BLaER1 (cell line): ENCODE measurements around the gene STX17.

ENCODE experiments used
- H3K27ac ChIP-seq: shearing (Covaris generic); formaldehyde crosslinking; 2 replicates; pipeline ENCODE4 v1.8.1; 2022
- H3K27me3 ChIP-seq: shearing (Covaris generic); formaldehyde crosslinking; 2 replicates; pipeline ENCODE4 v1.8.1; 2022
- H3K36me3 ChIP-seq: shearing (Covaris generic); formaldehyde crosslinking; 2 replicates; pipeline ENCODE4 v1.8.1; 2022
- H3K4me1 ChIP-seq: shearing (Covaris generic); formaldehyde crosslinking; 2 replicates; pipeline ENCODE4 v1.8.1; 2022
- H3K4me2 ChIP-seq: shearing (Covaris generic); formaldehyde crosslinking; 2 replicates; pipeline ENCODE4 v1.8.1; 2022
- H3K4me3 ChIP-seq: shearing (Covaris generic); formaldehyde crosslinking; 2 replicates; pipeline ENCODE4 v1.8.1; 2022
- H3K9ac ChIP-seq: shearing (Covaris generic); formaldehyde crosslinking; 2 replicates; pipeline ENCODE4 v1.8.1; 2022
- H3K9me3 ChIP-seq: shearing (Covaris generic); formaldehyde crosslinking; 2 replicates; pipeline ENCODE4 v1.8.1; 2022
- H4K20me1 ChIP-seq: shearing (Covaris generic); formaldehyde crosslinking; 2 replicates; pipeline ENCODE4 v1.8.1; 2022
- Cebpa-rat ChIP-seq: shearing (Covaris generic); IDR thresholded peaks from 2 replicates; pipeline ENCODE4 v1.8.1; 2022

Gene STX17

DNA sequence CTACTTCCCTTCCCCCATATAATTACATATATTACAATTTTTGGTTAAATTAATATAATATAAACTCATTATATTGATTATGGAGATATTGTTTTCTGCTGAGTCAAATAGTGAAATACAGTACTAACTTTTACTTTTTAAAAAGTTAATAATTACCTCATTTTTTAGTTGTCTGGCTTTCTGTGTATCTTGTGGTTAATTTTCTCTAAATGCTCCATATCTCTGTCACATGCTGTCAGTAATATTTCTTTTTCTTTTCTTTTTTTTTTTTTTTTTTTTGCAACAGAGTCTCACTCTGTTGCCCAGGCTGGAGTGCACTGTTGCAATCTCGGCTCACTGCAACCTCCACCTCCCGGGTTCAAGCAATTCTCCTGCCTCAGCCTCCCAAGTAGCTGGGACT is 23.2 kb downstream of the STX17 start:
- peaks cover 17% of the 10 kb centered on the region for H3K9me3 ChIP-seq
- no peaks in the 10 kb centered on the region for H3K27me3 ChIP-seq
- H4K20me1 ChIP-seq: no peaks in the 10 kb centered on the region
- H3K36me3 ChIP-seq: peaks cover 20% of the 10 kb centered on the region
- no peak overlapping the region for H3K4me2 ChIP-seq
- H3K9ac ChIP-seq: no peak overlapping the region
- H3K4me1 ChIP-seq: no peaks in the 10 kb centered on the region
- no peak for TF ChIP-seq Cebpa-rat
- no peak overlapping the region for H3K27ac ChIP-seq
- no peak overlapping the region for H3K4me3 ChIP-seq

DNA sequence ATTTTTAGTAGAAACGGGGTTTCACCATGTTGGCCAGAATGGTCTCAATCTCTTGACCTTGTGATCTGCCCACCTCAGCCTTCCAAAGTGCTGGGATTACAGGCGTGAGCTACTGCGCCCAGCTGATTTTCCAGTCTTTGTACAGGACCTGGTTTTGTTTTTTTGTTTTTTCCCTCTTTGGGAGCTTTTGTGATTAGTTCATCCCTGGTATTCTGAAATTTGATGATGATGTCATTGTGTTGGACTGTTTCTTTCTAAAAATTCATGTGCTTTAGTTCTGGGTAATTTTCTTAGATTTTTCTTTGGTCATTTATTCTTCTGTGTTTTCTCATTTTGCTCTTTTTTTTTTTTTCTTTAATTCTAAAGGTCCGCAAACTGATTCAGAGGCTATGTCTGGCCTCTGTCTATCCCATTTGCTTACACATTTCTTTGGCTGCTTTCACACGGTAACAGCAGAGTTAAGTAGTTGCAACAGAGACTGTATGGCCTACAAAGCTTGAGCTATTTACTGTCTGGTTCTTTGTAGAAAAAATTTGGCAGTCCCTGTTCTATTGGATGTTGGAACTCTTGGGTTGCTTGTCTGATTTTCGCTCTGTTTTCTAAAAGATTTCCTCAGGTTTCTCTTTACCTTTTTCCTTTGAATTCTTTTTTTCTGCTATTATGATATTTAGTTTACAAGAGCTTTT is 24.8 kb downstream of the STX17 start:
- no peak overlapping the region for H3K4me2 ChIP-seq
- H3K4me3 ChIP-seq: no peak overlapping the region
- H4K20me1 ChIP-seq: no peaks in the 10 kb centered on the region
- peaks cover 7% of the 10 kb centered on the region; the same call in 1 of the 2 replicates for H3K9me3 ChIP-seq
- H3K4me1 ChIP-seq: no peaks in the 10 kb centered on the region
- H3K27ac ChIP-seq: no peak overlapping the region
- no peak for TF ChIP-seq Cebpa-rat
- peaks cover 19% of the 10 kb centered on the region for H3K36me3 ChIP-seq
- H3K27me3 ChIP-seq: no peaks in the 10 kb centered on the region
- H3K9ac ChIP-seq: no peak overlapping the region

DNA sequence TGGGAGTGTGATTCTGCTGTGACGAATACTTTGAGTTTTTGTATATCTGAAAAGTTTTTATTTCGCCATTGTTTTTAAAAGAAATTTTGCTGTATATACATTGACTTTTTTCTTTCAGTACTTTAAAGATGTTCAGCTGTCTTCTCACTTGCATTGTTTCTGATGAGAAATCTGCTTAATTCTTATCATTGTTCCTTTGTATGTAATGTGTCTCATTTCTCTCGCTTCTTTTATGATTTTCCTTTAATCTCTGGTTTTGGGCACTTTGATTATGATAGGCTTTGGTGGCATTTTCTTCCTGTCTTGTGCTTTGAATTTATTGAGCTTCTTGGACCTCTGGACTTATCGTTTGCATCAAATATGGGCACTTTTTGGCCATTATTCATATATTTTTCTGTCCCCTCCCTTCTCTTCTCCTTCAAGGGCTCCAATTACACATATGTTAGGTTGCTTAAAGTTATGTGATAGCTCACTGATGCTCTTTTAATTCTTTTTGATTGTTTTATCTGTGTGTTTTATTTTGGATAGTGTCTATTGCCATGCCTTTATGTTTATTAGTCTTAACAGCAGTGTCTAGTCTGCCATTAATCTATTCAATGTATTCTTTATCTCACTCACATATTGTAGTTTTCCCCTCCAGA is 30.6 kb downstream of the STX17 start:
- Histone ChIP-seq H3K4me1 (no peaks in the 10 kb centered on the region), H4K20me1 (no peaks in the 10 kb centered on the region; the same call in 1 of the 2 replicates), H3K27ac (no peak overlapping the region), H3K9me3 (no peaks in the 10 kb centered on the region), H3K4me2 (no peak overlapping the region), H3K4me3 (no peak overlapping the region), H3K36me3 (peaks cover 3% of the 10 kb centered on the region), H3K9ac (no peak overlapping the region), H3K27me3 (no peaks in the 10 kb centered on the region)
- no peak for TF ChIP-seq Cebpa-rat

- H3K9me3 ChIP-seq: peaks cover 5% of the 10 kb centered on the region
- H3K27me3 ChIP-seq: no peaks in the 10 kb centered on the region
- no peak for TF ChIP-seq Cebpa-rat
- H3K27ac ChIP-seq: no peak overlapping the region
- H3K9ac ChIP-seq: no peak overlapping the region
- H3K36me3 ChIP-seq: peaks cover 19% of the 10 kb centered on the region
- H3K4me2 ChIP-seq: no peak overlapping the region
- no peaks in the 10 kb centered on the region for H3K4me1 ChIP-seq
- no peaks in the 10 kb centered on the region for H4K20me1 ChIP-seq
- no peak overlapping the region for H3K4me3 ChIP-seq
Measured at GRCh38 chr9:99947395-99947794, 40.9 kb downstream of the STX17 start.

DNA sequence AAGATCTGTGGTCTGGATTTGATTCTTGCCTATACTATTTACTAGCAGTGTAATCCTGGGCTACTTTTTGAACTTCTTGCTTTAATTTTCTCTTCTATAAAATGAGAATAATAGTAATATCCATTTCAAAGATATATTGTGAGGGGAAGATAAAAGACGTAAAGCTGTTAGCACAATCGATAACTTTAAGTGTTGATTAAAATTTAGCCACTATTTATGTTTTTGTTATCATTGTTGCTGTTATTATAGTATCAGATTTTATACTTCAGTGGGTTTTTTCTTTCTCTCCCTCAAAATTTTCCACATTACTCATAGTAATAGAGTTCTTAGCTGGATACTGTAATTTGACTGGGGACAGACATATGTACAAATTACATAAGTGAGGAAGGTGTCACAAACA is 42.0 kb downstream of the STX17 start:
- no peak overlapping the region for H3K4me3 ChIP-seq

GRCh38 chr9:99948896-99949295 is 42.4 kb downstream of the STX17 start:
- Histone ChIP-seq H3K36me3 (peaks cover 22% of the 10 kb centered on the region), H3K4me2 (no peak overlapping the region), H3K9me3 (peaks cover 9% of the 10 kb centered on the region; the same call in 1 of the 2 replicates), H3K27me3 (no peaks in the 10 kb centered on the region), H3K27ac (no peak overlapping the region), H3K4me3 (no peak overlapping the region), H3K9ac (no peak overlapping the region), H3K4me1 (no peaks in the 10 kb centered on the region), H4K20me1 (no peaks in the 10 kb centered on the region)
- TF ChIP-seq Cebpa-rat: no peak

More for the DNA sequence above, 42.0 kb downstream of the STX17 start:
- Histone ChIP-seq H3K27me3 (no peaks in the 10 kb centered on the region), H3K9ac (no peak overlapping the region), H4K20me1 (no peaks in the 10 kb centered on the region), H3K36me3 (peaks cover 22% of the 10 kb centered on the region), H3K9me3 (peaks cover 9% of the 10 kb centered on the region; the same call in 1 of the 2 replicates), H3K4me2 (no peak overlapping the region), H3K27ac (no peak overlapping the region), H3K4me1 (no peaks in the 10 kb centered on the region)
- no peak for TF ChIP-seq Cebpa-rat

DNA sequence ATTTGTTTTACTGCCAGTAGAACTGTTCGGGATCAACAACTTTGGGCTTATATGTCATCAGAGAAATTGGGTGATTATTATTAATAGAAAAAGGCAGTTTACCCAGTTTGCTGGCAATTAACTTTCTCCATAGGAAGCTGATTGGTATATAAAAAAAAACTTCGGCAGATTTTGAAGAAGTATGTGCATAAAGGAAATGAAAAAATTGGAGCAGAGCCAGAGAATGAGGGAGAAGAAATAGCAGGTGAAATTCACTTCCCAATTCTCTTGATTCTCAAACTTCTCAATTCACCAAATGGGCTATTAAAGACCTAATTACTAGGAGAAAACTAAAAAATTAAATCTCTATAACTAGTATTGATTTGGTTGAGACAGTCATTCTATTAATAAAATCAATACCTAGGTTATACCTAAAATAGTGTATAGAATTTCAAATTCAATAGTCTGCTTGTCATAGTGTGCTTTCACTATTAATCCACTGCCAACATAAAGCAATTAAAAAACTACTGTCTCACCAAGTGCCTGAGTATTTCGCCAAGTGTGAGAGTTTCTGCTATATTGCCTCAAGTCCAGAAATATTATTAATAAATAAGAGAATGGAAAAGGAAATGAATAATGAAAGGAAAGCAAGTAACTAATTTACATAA is 47.5 kb downstream of the STX17 start:
- Histone ChIP-seq H3K9me3 (peaks cover 9% of the 10 kb centered on the region; the same call in 1 of the 2 replicates), H3K4me1 (no peaks in the 10 kb centered on the region), H4K20me1 (no peaks in the 10 kb centered on the region), H3K4me3 (no peak overlapping the region), H3K27ac (no peak overlapping the region), H3K4me2 (no peak overlapping the region), H3K36me3 (peaks cover 31% of the 10 kb centered on the region), H3K9ac (no peak overlapping the region), H3K27me3 (no peaks in the 10 kb centered on the region)
- TF ChIP-seq Cebpa-rat: no peak

GRCh38 chr9:99954819-99955218 is 48.4 kb downstream of the STX17 start:
- Histone ChIP-seq H3K4me2 (no peak overlapping the region), H3K9me3 (peaks cover 9% of the 10 kb centered on the region; the same call in 1 of the 2 replicates), H3K36me3 (peaks cover 37% of the 10 kb centered on the region), H4K20me1 (no peaks in the 10 kb centered on the region), H3K4me3 (no peak overlapping the region), H3K27ac (no peak overlapping the region), H3K9ac (no peak overlapping the region), H3K27me3 (no peaks in the 10 kb centered on the region), H3K4me1 (no peaks in the 10 kb centered on the region)
- TF ChIP-seq Cebpa-rat: no peak

GRCh38 chr9:99955606-99956005 is 49.2 kb downstream of the STX17 start:
- Histone ChIP-seq H3K4me3 (no peak overlapping the region), H3K36me3 (peaks cover 41% of the 10 kb centered on the region), H3K9me3 (peaks cover 9% of the 10 kb centered on the region; the same call in 1 of the 2 replicates), H4K20me1 (no peaks in the 10 kb centered on the region), H3K4me2 (no peak overlapping the region), H3K27me3 (no peaks in the 10 kb centered on the region), H3K4me1 (no peaks in the 10 kb centered on the region), H3K27ac (no peak overlapping the region), H3K9ac (no peak overlapping the region)
- no peak for TF ChIP-seq Cebpa-rat

DNA sequence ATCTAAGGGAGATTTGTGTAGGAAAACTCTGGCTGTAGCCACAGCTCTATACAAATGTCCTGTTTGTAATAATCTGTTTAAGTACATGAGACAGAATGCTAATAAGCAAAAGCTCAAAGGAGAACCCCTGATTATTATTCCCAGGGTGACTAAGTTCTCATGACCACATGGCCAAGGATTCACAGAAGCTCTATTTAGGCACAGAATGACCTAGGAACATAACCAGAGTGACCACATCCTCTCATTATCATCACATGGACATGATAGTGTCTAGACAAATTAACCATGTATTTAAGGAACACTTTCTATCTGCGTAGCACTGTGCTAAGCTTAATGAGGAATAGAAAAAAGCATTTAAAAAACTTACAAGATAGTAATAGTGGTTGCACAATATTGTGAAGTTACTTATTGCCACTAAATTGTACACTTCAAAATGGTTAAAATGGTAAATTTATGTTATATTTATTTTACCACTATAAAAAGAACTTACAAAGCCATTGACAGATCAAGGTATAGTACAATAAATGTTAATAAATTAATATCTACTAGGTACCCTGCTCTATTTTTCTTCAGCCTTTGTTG is 56.3 kb downstream of the STX17 start:
- TF ChIP-seq Cebpa-rat: no peak
- H3K27me3 ChIP-seq: no peaks in the 10 kb centered on the region
- H3K27ac ChIP-seq: no peak overlapping the region
- no peak overlapping the region for H3K9ac ChIP-seq
- no peaks in the 10 kb centered on the region for H4K20me1 ChIP-seq
- H3K4me3 ChIP-seq: no peak overlapping the region
- no peaks in the 10 kb centered on the region for H3K9me3 ChIP-seq
- no peak overlapping the region for H3K4me2 ChIP-seq
- no peaks in the 10 kb centered on the region for H3K4me1 ChIP-seq
- H3K36me3 ChIP-seq: peaks cover 37% of the 10 kb centered on the region
